SK-N-SH (cell line): Measurements from ENCODE around the gene RAB30.

Experiments
- FOXJ3 ChIP-seq: sonication (generic); formaldehyde crosslinking; IDR thresholded peaks from 2 replicates; pipeline ENCODE4 v1.5.1; 2020; ENCODE audit warnings: mild to moderate bottlenecking, missing genetic modification reagents
- GABPA ChIP-seq: IDR thresholded peaks from 2 replicates; pipeline ENCODE4 v1.4.0; 2012; ENCODE audit warnings: low read depth, mild to moderate bottlenecking
- RFX5 ChIP-seq: IDR thresholded peaks from 2 replicates; pipeline ENCODE4 v1.6.1; 2012; ENCODE audit warnings: mild to moderate bottlenecking, improper control_type of control experiment, low read length
- RXRA ChIP-seq: IDR thresholded peaks from 2 replicates; pipeline ENCODE4 v1.4.0; 2012; ENCODE audit warnings: low read depth, mild to moderate bottlenecking, borderline replicate concordance
- TF ChIP-seq, protein P1 (sequence below): IDR thresholded peaks from 2 replicates; pipeline ENCODE4 v1.4.0; 2012; ENCODE audit warnings: low read depth, borderline replicate concordance
- TF ChIP-seq, protein P2 (sequence below): fragments of 200-600 bp; sonication (generic); IDR thresholded peaks from 2 replicates; pipeline ENCODE4 v1.6.1; 2017; ENCODE audit warnings: antibody characterized with exemption, mild to moderate bottlenecking, moderate library complexity

DNA sequence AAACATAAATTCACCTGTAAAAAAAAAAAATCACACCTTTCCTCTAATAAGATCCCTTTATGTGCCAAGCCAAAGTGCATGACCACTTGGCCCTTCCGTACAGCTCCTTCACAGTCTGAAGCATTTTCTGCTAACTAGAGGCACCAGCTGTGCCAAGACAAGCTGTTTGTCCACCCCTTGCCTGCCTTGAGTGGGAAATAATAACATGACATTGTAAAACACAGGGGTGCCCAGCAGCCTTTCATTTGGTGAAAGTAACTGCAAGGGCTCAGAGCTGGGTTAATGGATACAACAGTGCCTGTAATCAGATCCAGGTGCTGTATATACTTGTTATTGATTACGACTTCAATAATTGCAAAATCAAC lies 110.9 kb downstream of the RAB30 start:
- TF ChIP-seq FOXJ3 (CRISPR knock-in tag), result no peak
- TF ChIP-seq, protein P1, sequence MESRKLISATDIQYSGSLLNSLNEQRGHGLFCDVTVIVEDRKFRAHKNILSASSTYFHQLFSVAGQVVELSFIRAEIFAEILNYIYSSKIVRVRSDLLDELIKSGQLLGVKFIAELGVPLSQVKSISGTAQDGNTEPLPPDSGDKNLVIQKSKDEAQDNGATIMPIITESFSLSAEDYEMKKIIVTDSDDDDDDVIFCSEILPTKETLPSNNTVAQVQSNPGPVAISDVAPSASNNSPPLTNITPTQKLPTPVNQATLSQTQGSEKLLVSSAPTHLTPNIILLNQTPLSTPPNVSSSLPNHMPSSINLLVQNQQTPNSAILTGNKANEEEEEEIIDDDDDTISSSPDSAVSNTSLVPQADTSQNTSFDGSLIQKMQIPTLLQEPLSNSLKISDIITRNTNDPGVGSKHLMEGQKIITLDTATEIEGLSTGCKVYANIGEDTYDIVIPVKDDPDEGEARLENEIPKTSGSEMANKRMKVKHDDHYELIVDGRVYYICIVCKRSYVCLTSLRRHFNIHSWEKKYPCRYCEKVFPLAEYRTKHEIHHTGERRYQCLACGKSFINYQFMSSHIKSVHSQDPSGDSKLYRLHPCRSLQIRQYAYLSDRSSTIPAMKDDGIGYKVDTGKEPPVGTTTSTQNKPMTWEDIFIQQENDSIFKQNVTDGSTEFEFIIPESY, result no peak
- TF ChIP-seq, protein P2, sequence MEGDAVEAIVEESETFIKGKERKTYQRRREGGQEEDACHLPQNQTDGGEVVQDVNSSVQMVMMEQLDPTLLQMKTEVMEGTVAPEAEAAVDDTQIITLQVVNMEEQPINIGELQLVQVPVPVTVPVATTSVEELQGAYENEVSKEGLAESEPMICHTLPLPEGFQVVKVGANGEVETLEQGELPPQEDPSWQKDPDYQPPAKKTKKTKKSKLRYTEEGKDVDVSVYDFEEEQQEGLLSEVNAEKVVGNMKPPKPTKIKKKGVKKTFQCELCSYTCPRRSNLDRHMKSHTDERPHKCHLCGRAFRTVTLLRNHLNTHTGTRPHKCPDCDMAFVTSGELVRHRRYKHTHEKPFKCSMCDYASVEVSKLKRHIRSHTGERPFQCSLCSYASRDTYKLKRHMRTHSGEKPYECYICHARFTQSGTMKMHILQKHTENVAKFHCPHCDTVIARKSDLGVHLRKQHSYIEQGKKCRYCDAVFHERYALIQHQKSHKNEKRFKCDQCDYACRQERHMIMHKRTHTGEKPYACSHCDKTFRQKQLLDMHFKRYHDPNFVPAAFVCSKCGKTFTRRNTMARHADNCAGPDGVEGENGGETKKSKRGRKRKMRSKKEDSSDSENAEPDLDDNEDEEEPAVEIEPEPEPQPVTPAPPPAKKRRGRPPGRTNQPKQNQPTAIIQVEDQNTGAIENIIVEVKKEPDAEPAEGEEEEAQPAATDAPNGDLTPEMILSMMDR, result no peak
- TF ChIP-seq GABPA, result no peak
- no peak for TF ChIP-seq RFX5
- TF ChIP-seq RXRA, result no peak
